ENCODE results near the gene NEUROD4.
"Not testable (repeated sequence)": the region's sequence is repeated elsewhere in the genome, so short reads cannot be mapped to it uniquely, and the experiment has no call there.

Gene NEUROD4, protein sequence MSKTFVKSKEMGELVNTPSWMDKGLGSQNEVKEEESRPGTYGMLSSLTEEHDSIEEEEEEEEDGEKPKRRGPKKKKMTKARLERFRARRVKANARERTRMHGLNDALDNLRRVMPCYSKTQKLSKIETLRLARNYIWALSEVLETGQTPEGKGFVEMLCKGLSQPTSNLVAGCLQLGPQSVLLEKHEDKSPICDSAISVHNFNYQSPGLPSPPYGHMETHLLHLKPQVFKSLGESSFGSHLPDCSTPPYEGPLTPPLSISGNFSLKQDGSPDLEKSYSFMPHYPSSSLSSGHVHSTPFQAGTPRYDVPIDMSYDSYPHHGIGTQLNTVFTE

DNA sequence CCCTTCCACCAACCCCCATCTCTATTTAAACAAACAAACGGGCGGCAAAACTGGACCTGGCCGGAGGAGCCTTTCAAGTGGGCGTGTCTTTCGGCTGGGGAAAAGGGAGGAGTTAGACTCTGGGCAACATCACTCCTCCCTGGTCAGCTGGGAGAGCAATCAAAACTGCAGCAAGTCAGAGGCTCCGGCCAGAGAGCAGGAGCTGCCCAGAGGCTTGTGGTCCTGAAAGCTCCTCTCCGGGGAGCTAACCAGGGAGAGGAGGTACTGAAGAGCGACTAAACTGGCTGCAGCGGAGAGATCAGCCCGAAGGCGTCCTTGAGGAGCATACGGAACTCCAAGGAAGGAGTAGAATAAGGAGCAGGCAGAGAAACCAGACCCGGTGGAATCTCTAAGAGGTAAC, at the start of gene NEUROD4:
TSS of gene NEUROD4 (plus strand) at position 191 of the 400 bp plus-strand sequence. CDS start 6,466 bp downstream, outside the sequence.
- in situ Hi-C loops (cut with HindIII; ENCODE audit: low sequenced_read_pairs) = no loop called here

DNA sequence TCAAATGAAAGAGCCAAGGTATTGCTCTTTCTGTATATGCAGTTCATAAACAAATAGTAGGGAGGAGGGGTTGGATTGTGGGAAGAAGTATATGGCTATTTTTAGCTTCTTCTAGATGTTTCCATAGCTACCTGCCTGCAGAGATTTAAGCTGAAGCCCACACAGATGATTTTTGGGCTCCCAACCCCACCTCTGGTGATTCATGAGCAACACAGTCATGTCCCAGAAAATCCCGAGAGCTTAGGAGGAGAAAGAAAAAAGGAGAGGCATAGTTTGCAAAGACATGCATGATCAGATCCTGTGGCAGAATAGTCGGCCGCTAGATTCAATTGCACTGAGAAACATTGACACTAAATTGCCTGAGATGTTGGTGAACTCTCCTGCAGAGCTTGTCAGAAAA, 49.0 kb upstream of the NEUROD4 start:
- in situ Hi-C loops (cut with HindIII; ENCODE audit: low sequenced_read_pairs) = no loop called here

- in situ Hi-C loops (cut with HindIII; ENCODE audit: low sequenced_read_pairs) = no loop called here
Measured at GRCh38 chr12:54973556-54973955, 46.2 kb upstream of the NEUROD4 start.

DNA sequence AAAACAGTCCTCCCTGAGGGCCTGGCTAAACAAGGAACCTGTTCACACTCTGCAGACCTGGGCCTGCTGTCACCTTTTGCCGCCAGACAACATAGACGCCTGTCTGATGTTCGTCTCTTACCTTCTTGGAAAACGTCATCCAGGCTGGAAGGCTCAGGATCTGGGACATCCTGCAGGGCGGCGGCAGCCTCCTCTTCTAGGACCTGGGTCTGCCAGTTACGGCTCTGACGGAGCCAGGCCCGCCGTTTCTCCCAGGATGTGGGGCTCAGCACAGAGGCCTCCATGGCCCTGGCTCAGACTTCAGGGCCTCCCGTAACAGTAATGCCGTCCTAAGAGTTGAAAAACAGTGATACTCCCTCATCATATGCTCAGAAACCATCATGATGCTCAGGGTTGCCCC, 45.5 kb upstream of the NEUROD4 start:
- in situ Hi-C loops (cut with HindIII; ENCODE audit: low sequenced_read_pairs) = no loop called here

- in situ Hi-C loops (cut with HindIII; ENCODE audit: low sequenced_read_pairs) = no loop called here
Measured at GRCh38 chr12:54975272-54975671, 44.5 kb upstream of the NEUROD4 start.

- in situ Hi-C loops (cut with HindIII; ENCODE audit: low sequenced_read_pairs) = no loop called here
Measured at GRCh38 chr12:54975875-54976274, 43.9 kb upstream of the NEUROD4 start.

- in situ Hi-C loops (cut with HindIII; ENCODE audit: low sequenced_read_pairs) = no loop called here
Measured at GRCh38 chr12:54977155-54977554, 42.6 kb upstream of the NEUROD4 start.

DNA sequence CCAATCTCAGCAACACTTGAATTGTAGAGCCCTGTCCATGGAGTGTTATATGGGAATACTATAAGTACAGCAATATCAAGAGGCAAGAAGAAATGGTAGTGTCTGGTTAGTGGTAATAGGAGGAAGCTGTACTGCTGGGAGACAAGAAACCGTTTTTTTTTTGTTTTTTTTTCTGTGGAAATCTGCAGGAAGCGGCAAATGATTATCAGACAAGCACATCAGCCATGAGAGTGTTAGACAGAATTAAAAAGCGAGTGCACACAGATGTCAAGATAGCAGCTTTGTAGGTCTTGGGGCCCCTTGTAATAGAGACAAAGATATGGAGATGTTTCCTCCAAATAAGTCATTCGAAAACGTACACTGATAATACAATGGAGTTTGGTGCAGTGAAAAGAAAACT, 41.9 kb upstream of the NEUROD4 start:
- in situ Hi-C loops (cut with HindIII; ENCODE audit: low sequenced_read_pairs) = no loop called here

DNA sequence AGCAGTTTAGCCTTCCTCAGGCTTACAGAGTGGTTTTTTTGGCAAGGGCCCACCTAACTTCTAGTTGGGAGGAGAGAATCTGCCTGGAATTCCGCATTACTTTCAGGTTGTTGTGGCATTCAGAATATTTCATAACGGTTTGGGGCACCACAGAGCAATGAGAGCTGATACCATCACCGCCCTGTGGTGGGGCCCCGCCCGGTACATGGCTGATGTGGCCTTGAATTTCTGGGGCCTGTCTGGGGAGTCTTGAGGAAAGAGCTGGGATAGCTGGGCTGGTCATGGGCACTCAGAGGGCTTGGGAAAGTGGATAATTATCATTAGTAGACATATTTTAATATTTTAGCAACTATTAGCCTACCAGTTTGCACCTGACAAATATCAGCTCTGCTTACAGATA, 39.4 kb upstream of the NEUROD4 start:
- in situ Hi-C loops (cut with HindIII; ENCODE audit: low sequenced_read_pairs) = no loop called here

DNA sequence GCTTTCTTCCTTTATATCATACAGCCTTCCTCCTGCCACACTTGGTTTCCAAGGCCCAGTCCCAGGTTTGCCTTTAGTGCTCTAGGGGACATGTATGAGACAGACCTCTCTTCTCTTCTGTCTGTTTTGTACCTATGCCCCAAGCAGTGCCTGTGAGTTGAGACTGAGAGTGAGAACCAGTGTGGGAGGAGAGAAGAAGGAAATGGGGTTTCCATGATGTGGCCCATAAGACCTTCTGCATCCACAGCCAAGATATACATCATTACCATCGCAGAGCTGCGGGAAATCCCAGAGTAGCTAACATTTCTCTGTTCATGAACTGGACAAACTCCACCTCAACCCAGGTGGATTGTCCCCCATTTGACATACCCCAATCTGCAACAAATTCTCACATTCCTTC, 38.0 kb upstream of the NEUROD4 start:
- in situ Hi-C loops (cut with HindIII; ENCODE audit: low sequenced_read_pairs) = no loop called here

- in situ Hi-C loops (cut with HindIII; ENCODE audit: low sequenced_read_pairs) = no loop called here
Measured at GRCh38 chr12:54983536-54984101, 36.2 kb upstream of the NEUROD4 start.

DNA sequence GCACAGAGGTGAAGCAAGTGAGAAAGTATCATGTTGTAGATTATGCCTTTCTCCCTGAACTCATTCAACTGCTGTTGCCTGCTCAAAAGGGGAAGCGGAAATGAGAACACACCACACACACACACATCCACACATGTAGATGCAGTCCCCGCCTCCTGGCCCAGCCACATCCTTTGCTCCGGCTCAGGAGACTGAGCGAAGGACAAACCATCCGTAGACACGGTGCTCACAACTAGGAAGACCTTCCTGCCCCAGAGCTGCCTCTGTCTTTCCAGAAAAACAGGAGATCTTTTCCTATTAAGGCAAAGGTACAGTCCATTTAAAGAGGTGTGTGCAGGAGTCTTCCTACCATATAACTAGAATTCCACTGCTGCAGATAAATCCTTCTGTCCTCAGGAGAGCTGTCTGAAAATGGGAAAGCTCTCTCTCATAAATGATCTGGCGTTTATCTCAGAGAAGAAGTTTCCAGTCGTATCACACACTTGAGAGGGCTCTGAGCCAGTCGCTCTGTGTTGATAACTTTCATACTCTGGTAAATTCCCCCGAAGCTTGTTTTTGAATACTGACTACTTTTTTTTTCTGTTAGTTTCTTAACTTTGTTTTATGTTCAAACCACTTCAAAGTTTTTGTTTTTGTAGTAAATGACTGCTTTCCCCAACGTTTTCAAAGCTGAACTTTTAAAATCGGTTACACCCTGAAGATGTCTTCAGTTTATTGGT, 35.0 kb upstream of the NEUROD4 start, which contains the start of gene TESPA1:
TSS of gene TESPA1 (minus strand) at position 105 of the 719 bp plus-strand sequence. CDS start 10,200 bp downstream, outside the sequence.
- in situ Hi-C loops (cut with HindIII; ENCODE audit: low sequenced_read_pairs) = no loop called here

GRCh38 chr12:54986773-54987172, 33.0 kb upstream of the NEUROD4 start:
- in situ Hi-C loops (cut with HindIII; ENCODE audit: low sequenced_read_pairs) = not testable (repeated sequence)

DNA sequence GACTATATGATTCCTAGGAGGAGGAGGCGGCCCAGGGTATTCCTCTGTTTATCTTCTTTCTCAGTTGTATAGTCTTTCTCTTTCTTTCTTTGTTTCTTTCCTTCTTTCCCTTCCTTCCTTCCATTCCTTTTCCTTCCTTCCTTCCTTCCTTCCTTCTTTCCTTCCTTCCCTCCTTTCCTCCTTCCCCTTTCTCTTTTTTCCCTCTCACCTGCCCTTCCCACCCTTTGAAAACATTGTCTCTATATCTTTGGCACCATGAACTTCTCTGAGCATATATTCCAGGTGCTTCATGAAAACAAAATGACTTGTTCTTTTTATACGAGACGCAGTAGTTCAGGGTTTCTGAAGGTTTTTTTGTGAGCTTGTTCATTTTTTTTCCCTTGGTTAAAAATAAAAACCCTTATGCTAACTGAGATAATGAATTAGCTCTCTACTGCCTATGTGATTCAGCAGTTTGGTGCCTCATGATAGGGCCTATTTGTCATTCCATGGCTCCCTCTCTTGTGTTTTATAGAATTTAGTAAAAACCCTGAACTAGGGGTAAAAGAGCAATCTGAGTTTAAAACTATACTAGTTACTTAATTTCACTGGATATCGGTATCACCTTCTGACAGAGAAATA, 32.1 kb upstream of the NEUROD4 start:
- in situ Hi-C loops (cut with HindIII; ENCODE audit: low sequenced_read_pairs) = no loop called here

DNA sequence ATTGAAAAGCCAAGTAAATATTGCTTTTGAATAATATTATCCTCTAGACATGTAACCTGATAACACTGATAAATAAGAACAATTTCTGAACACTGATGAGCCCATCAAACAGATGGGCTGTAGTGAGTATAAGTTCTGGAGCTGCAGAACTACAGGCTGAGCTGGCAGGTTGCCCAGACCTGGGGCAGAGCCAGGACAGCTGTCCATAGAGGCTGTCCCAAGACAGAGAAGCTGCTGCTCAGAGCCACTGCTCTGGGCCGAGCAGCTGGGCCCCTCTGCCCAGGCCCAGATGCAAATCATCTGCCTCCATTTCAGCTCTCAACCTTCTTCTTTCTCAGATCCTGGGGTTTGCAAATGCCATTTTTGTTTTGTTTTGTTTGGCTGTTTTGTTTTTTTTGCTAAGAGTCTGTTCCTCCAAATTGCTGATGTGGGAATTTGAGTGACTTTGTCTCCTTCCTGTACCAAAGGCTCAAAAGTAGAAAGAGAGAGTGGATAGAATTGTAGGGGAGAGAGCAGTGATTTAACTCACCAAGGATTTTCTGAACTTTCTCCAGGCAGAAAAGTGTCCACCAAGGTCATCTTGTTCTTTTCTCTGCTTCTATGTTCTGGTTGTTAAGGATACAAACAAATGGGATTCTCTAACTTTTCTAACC, 31.2 kb upstream of the NEUROD4 start:
- in situ Hi-C loops (cut with HindIII; ENCODE audit: low sequenced_read_pairs) = no loop called here

DNA sequence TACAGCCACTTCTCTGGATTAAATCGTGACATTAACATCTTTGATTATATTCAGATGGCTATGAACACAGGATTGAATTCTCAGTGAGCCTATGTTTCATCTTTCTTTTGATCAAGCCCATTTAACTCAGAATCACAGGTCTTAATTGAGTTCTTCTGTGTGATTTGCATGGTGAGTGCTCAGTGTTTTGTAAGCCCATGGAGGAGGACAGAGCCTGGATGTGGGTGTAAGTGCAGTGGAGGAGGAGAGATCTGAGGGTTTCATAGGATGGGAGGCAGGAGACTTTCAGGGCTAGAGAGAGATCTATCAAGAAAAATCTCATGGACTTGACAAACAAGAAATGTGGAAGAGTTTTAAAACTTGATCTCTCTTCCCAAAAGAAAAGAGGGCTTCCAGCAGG, 29.9 kb upstream of the NEUROD4 start:
- in situ Hi-C loops (cut with HindIII; ENCODE audit: low sequenced_read_pairs) = no loop called here

DNA sequence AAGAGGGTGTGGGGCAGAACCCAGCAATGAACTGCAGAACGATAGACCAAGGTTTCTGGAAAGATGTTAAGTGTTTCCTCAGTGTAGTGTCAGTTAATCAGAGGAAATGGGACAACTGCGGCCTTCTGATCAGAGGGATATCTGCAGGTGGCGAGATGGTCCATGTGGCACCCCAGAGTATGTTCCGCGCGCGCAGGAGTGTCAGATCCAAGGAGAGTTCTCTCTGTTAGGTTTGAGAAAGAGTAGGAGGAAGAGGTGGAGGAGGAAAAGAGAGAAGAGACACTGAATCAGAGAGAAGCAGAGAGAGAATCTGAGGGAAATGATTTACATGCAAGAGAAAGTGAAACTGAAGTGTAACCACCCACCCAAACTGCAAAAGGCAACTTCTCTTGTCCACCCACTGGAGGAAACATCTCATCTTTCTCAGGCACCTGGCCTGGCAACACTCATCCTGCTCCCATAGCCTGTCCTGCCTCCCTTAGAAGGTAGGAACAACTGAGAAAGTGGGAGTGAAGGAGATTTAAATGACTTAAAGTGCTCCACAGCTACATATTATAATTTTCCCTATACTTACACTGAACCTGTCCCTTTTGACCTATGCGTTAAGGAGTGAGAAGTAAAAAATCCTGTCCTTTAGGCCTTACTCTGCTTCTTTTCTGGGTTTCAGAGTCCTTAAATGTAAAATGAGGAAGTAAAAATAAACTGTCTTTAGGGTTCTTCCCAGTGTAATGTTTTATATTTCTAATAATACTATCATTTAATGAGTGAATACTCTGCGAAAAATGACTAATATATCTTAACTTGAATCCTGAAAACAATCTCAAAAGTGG, 28.4 kb upstream of the NEUROD4 start:
- in situ Hi-C loops (cut with HindIII; ENCODE audit: low sequenced_read_pairs) = no loop called here

- in situ Hi-C loops (cut with HindIII; ENCODE audit: low sequenced_read_pairs) = no loop called here
Measured at GRCh38 chr12:54991991-54992375, 27.8 kb upstream of the NEUROD4 start.

GRCh38 chr12:54993181-54993835, 26.5 kb upstream of the NEUROD4 start:
- in situ Hi-C loops (cut with HindIII; ENCODE audit: low sequenced_read_pairs) = no loop called here

- in situ Hi-C loops (cut with HindIII; ENCODE audit: low sequenced_read_pairs) = loop anchor here (5.0 kb wide), 2 partner anchors 34 to 81 kb away; no protein-coding TSS in a partner anchor
Measured at GRCh38 chr12:54996205-54996604, 23.6 kb upstream of the NEUROD4 start.

All from endothelial cell of hepatic sinusoid (primary cell).